ENCODE data around the gene TCF7L1. TPM values are rescaled to one million over a fixed set of nuclear protein-coding genes. Genes with fewer than 3 reads are reported as not detected.

The TCF7L1 gene
- total and polyA plus RNA-seq, 11 donors = 1.9 to 9.8 (median 6.3) TPM

DNA sequence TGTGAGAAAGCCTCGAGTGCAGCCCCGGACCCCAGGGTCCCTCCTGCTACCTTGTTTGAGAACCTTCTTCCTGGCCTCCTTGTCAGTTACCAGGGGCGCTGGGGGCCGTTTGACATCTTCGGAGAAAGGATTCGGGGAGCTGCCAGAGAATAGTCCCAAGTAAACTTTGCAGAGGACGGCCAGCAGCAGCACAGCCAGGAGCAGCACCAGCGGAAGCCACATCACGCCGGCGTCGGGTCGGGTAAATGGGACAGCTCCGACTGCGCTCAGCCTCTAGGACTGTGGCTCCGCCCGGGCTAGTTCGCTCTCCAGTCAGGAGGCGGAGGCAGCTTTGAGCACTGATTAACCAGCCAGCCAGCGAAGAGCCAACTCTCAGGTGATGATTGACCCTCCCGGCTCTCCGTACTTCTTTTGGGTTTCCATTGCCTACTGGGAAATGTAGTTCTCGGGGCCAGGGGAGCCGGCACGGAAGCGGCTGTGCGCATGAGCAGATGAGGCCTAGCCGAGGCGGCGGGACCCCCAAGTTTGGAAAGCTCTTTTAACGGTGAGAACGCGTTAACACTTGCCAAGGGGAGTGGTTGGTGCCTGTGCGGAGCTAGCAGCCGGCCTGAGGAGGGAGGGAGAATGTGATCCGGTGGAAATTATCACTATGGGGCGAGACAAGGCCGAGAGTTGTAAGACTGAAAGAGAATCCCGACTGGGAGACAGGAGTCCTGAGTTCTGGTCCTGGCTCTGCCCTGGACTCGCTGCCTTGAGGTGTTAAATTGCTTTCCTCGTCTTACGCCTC, 221.3 kb downstream of the TCF7L1 start, which contains the start of the genes ELMOD3 and RETSAT:
ELMOD3 (plus strand) TSS at position 484 of the 787 bp plus-strand sequence. CDS start 2,430 bp downstream, outside the sequence.
RETSAT (minus strand) TSS at position 243 of the 787 bp plus-strand sequence; CDS start at position 222, 21 bp downstream.
- peak; percentile 60 to 96 for TF ChIP-seq POLR2A (IDR thresholded peaks at IDR 0.05)
- TF ChIP-seq, protein P1, sequence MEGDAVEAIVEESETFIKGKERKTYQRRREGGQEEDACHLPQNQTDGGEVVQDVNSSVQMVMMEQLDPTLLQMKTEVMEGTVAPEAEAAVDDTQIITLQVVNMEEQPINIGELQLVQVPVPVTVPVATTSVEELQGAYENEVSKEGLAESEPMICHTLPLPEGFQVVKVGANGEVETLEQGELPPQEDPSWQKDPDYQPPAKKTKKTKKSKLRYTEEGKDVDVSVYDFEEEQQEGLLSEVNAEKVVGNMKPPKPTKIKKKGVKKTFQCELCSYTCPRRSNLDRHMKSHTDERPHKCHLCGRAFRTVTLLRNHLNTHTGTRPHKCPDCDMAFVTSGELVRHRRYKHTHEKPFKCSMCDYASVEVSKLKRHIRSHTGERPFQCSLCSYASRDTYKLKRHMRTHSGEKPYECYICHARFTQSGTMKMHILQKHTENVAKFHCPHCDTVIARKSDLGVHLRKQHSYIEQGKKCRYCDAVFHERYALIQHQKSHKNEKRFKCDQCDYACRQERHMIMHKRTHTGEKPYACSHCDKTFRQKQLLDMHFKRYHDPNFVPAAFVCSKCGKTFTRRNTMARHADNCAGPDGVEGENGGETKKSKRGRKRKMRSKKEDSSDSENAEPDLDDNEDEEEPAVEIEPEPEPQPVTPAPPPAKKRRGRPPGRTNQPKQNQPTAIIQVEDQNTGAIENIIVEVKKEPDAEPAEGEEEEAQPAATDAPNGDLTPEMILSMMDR (IDR thresholded peaks at IDR 0.05) = no peak
- Histone ChIP-seq H3K36me3 (peaks cover 0 to 62% (median 49%) of the 10 kb centered on the region in 9 donors), H3K4me1 (peaks cover 0 to 37% (median 21%) of the 10 kb centered on the region in 12 donors), H3K9me3 (no peaks in the 10 kb centered on the region), H3K27me3 (no peaks in the 10 kb centered on the region), H3K27ac (peak within 1 kb of the TSS; percentile 51 to 92 (median 88)), H3K4me3 (peak within 1 kb of the TSS; percentile 57 to 89 (median 76))
- intact Hi-C loops (cut with DNase I) = loop anchor here in 1 of 10 donors (1.0 to 5.0 kb wide), 2 partner anchors 26 to 198 kb away; no protein-coding TSS in a partner anchor
- DNase-seq (peak; percentile 97 to 99 (median 99)), ATAC-seq (peak; percentile 97 to 99 (median 98))
- 1 to 3% (median 1%) methylated on average over 29 to 42 of the region's 42 CpGs for WGBS, 4 donors

DNA sequence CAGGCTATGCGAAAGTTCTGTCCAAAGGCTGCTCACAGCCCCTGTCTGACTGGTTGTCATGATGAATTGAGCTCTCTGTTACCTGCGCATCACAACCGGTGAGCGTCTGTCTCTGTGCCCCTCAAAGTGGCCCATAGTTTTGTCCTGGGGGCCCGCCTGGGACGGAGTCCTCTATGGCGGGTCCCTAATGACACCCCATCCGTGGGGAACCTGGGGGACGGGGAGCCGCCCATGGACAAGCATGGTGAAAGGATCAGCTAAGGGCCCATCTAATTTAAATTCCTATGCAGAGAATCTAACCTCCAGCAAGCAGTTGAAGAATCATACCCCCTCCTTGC, 221.8 kb downstream of the TCF7L1 start:
- DNase-seq (peak in 1 of 5 donors; percentile 34), ATAC-seq (peak in 2 of 4 donors; percentile 3 to 10)
- Histone ChIP-seq H3K4me3 (peak overlapping the region; percentile 53 to 89 (median 74)), H3K4me1 (peaks cover 0 to 37% (median 21%) of the 10 kb centered on the region in 12 donors), H3K27me3 (no peaks in the 10 kb centered on the region), H3K36me3 (peaks cover 0 to 61% (median 49%) of the 10 kb centered on the region in 9 donors), H3K27ac (peak overlapping the region; percentile 51 to 92 (median 88)), H3K9me3 (no peaks in the 10 kb centered on the region)
- 5 to 12% (median 10%) methylated on average over 10 of the region's 10 CpGs for WGBS, 4 donors
- TF ChIP-seq, protein P1 (IDR thresholded peaks at IDR 0.05) = no peak
- TF ChIP-seq POLR2A (IDR thresholded peaks at IDR 0.05) = no peak
- intact Hi-C loops (cut with DNase I) = no loop called here

DNA sequence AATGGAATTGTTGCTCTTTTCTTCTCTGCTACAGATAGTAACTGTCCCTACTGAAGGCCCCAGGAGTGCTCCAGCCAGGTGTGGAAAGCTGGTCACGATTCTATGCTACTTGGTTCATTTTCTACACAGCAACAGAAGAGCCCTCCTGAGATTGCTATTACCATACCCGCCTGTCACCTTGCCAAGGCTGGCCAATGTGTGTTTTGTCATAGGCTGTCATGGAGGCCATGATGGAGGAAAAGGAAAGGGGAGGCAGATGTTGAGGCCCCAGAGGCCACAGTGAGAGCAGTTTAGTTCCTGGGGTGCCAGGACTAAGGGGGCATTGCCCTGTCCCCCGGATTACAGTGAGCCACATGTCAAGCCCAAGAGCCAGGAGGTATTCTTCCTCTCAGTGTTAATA, 222.3 kb downstream of the TCF7L1 start:
- intact Hi-C loops (cut with DNase I) = no loop called here

More for the DNA sequence above, 222.3 kb downstream of the TCF7L1 start:
- H3K9me3 ChIP-seq = no peaks in the 10 kb centered on the region
- H3K4me1 ChIP-seq = peaks cover 0 to 37% (median 21%) of the 10 kb centered on the region in 12 donors
- no peak for TF ChIP-seq POLR2A (IDR thresholded peaks at IDR 0.05)
- TF ChIP-seq, protein P1 (IDR thresholded peaks at IDR 0.05) = no peak
- peaks cover 0 to 60% (median 48%) of the 10 kb centered on the region in 9 donors for H3K36me3 ChIP-seq
- peak overlapping the region in 4 of 12 donors; percentile 51 to 90 (median 88) for H3K27ac ChIP-seq
- WGBS, 4 donors = 79 to 84% (median 81%) methylated on average over 3 of the region's 3 CpGs
- no peaks in the 10 kb centered on the region for H3K27me3 ChIP-seq
- peak overlapping the region in 11 of 12 donors; percentile 57 to 89 (median 75) for H3K4me3 ChIP-seq
- DNase-seq (no peak), ATAC-seq (no peak)
